GM18861 (cell line): ENCODE data around the gene ENPP3.

ENCODE experiments used
- ATAC-seq: cut with Tn5 transposase; IDR thresholded peaks from one replicate; pipeline ENCODE4 v1.9.1; 2021; ENCODE audit not compliant: unreplicated experiment

Gene ENPP3

GRCh38 chr6:131792091-131792496 lies 155.0 kb downstream of the ENPP3 start:
- no peak for ATAC-seq

- ATAC-seq, result no peak
Observed at GRCh38 chr6:131795366-131795765, 158.3 kb downstream of the ENPP3 start.
